Epidermal melanocyte (primary cell): Measurements from ENCODE around the gene SNUPN.
"Not testable (repeated sequence)": the region's sequence is repeated elsewhere in the genome, so short reads cannot be mapped to it uniquely, and the experiment has no call there.

Source experiments
- DNase-seq: peaks from one replicate; pipeline ENCODE4 v3.0.0; 2011; ENCODE audit warnings: low spot score; ENCODE audit not compliant: insufficient read length

Gene SNUPN

GRCh38 chr15:75583701-75584100, 41.8 kb downstream of the SNUPN start:
- DNase-seq, result no peak

GRCh38 chr15:75582943-75583342, 42.6 kb downstream of the SNUPN start:
- DNase-seq, result not testable (repeated sequence)

- peak; percentile 52 for DNase-seq
Observed at GRCh38 chr15:75578948-75579920, 46.3 kb downstream of the SNUPN start, which contains the start of gene PTPN9. TSS of gene PTPN9 (minus strand) at chr15:75579315. CDS start at chr15:75578776, 539 bp downstream.

- DNase-seq, result no peak
Observed at GRCh38 chr15:75578173-75578947, 47.2 kb downstream of the SNUPN start.

GRCh38 chr15:75577401-75578172, 47.9 kb downstream of the SNUPN start:
- DNase-seq, result no peak

GRCh38 chr15:75573648-75574384, 51.7 kb downstream of the SNUPN start:
- no peak for DNase-seq

GRCh38 chr15:75570126-75570845, 55.2 kb downstream of the SNUPN start:
- no peak for DNase-seq

GRCh38 chr15:75565062-75565970, 60.2 kb downstream of the SNUPN start:
- no peak for DNase-seq

GRCh38 chr15:75561888-75562287, 63.6 kb downstream of the SNUPN start:
- DNase-seq, result no peak

- not testable (repeated sequence) for DNase-seq
Observed at GRCh38 chr15:75559360-75559759, 66.2 kb downstream of the SNUPN start.

GRCh38 chr15:75558955-75559354, 66.6 kb downstream of the SNUPN start:
- not testable (repeated sequence) for DNase-seq

- DNase-seq, result no peak
Observed at GRCh38 chr15:75554717-75555116, 70.8 kb downstream of the SNUPN start.

GRCh38 chr15:75553659-75554058, 71.9 kb downstream of the SNUPN start:
- DNase-seq, result no peak

- DNase-seq, result no peak
Observed at GRCh38 chr15:75551091-75551490, 74.4 kb downstream of the SNUPN start.
